Colonic mucosa (tissue), 4 donors: ENCODE measurements around the gene GLB1L3. TPM values are rescaled to one million over a fixed set of nuclear protein-coding genes. Genes with fewer than 3 reads are reported as not detected.
"Not testable (repeated sequence)": the region's sequence is repeated elsewhere in the genome, so short reads cannot be mapped to it uniquely, and the experiment has no call there.

ENCODE experiments used
- DNase-seq: peaks from one replicate; pipeline ENCODE4 v3.0.0-alpha.2; 2020
- H3K27ac ChIP-seq: fragments of 200-600 bp; one replicate; pipeline ENCODE4 v1.8.0; 2021
- H3K27me3 ChIP-seq: fragments of 200-600 bp; one replicate; pipeline ENCODE4 v1.8.0; 2021
- H3K36me3 ChIP-seq: fragments of 200-600 bp; one replicate; pipeline ENCODE4 v1.8.0; 2021
- H3K4me1 ChIP-seq: fragments of 200-600 bp; one replicate; pipeline ENCODE4 v1.8.0; 2021; ENCODE audit warnings: mild to moderate bottlenecking
- H3K4me3 ChIP-seq: fragments of 200-600 bp; one replicate; pipeline ENCODE4 v1.8.0; 2021
- H3K9ac ChIP-seq, 2 donors: one replicate each; pipeline ENCODE4 v1.7.0; 2013; ENCODE audit warnings: control low read depth in 2 of 2, low read depth in 2 of 2, low read length in 2 of 2
- H3K9me3 ChIP-seq: fragments of 200-600 bp; one replicate; pipeline ENCODE4 v1.8.0; 2021
- intact Hi-C: fragments of 100-400 bp; cut with DNase I; formaldehyde crosslinking; loops from one replicate; pipeline ENCODE4 v1.14.1; 2022
- total RNA-seq, 2 donors: library from RNA; stranded (reverse); fragmentation: NEBNext Ultra II Directional in 1 of 2; extraction: Animal tissue kit (Norgen Biotek cat#: 25700) in 1 of 2; gene quantifications; one replicate each; pipeline ENCODE4 v1.2.1, GENCODE V29; 2021
- TF ChIP-seq, protein P1 (sequence below): fragments of 200-600 bp; IDR thresholded peaks from one replicate; pipeline ENCODE4 v1.8.0; 2022; ENCODE audit warnings: antibody characterized with exemption, mild to moderate bottlenecking
- donor health status: healthy.
- donor health status: DM: no; HTN: no; CAD: no.
- donor health status: DM: no; HTN: no; CAD: no.

GLB1L3 gene
- total RNA-seq, 2 donors from 2014 or later = 0.15 TPM; not detected in 1

DNA sequence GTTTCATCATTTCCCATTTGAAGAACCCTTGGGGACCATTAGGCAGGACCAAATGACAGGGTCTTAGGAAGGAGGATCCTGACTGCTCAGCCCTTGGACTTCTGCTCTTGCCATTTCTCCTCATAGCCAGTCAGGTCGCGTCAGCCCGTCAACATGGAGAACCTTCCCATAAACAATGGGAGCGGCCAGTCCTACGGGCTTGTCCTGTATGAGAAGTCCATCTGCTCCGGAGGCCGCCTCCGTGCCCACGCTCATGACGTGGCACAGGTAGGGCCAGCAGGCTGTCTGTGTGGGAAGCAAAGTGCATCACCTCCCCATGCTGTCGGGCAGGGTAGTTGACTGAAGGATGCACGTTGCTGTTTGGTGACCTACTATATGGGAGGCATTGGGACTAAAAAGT lies 36.0 kb downstream of the GLB1L3 start:
- Histone ChIP-seq H3K27ac (no peak overlapping the region), H3K4me3 (no peak overlapping the region), H3K27me3 (no peaks in the 10 kb centered on the region), H3K9me3 (no peaks in the 10 kb centered on the region), H3K36me3 (no peaks in the 10 kb centered on the region), H3K9ac (no peak overlapping the region), H3K4me1 (no peaks in the 10 kb centered on the region)
- TF ChIP-seq, protein P1, sequence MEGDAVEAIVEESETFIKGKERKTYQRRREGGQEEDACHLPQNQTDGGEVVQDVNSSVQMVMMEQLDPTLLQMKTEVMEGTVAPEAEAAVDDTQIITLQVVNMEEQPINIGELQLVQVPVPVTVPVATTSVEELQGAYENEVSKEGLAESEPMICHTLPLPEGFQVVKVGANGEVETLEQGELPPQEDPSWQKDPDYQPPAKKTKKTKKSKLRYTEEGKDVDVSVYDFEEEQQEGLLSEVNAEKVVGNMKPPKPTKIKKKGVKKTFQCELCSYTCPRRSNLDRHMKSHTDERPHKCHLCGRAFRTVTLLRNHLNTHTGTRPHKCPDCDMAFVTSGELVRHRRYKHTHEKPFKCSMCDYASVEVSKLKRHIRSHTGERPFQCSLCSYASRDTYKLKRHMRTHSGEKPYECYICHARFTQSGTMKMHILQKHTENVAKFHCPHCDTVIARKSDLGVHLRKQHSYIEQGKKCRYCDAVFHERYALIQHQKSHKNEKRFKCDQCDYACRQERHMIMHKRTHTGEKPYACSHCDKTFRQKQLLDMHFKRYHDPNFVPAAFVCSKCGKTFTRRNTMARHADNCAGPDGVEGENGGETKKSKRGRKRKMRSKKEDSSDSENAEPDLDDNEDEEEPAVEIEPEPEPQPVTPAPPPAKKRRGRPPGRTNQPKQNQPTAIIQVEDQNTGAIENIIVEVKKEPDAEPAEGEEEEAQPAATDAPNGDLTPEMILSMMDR = no peak
- no peak for DNase-seq
- intact Hi-C loops = no loop called here

DNA sequence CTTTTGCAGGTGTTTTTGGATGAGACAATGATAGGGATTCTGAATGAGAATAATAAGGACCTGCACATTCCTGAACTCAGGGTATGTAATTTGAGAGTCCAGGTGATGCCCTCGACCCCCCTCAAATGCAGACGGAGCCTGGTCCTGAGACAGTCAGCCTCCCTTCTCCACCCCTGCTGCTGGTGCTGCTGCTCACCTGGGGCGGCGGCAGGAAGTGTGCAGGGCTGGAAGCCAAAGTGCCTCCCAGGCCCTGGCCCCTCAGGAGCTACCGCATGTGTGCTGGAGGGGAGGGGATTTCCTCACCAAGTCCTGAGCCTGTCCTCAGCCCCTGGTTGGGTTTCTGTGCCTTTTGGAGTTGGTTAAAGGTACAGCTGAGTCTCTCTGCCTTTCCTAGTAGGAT lies 36.6 kb downstream of the GLB1L3 start:
- no peaks in the 10 kb centered on the region for H3K36me3 ChIP-seq
- no peak for DNase-seq
- TF ChIP-seq, protein P1 = no peak

DNA sequence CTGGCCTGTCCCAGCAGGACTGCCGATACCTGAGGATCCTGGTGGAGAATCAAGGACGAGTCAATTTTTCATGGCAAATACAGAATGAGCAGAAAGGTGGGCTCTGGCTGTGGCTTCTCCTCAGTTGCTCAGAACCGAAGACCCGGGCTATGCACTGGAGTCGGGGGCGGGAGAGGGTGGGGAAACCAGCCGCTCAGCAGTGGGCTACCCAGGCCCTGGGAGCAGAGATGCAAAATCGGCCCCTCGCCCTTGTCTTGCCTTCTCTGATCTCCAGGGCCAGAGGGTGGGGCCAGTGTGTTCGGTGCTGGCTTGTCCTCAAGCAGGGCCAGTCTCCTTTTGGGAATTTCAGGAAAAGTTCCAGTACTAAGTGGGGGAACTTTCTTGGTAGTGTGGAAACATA lies 37.2 kb downstream of the GLB1L3 start:
- no peak overlapping the region for H3K27ac ChIP-seq
- intact Hi-C loops = no loop called here
- no peaks in the 10 kb centered on the region for H3K36me3 ChIP-seq
- no peak overlapping the region for H3K9ac ChIP-seq
- no peaks in the 10 kb centered on the region for H3K27me3 ChIP-seq
- no peaks in the 10 kb centered on the region for H3K9me3 ChIP-seq
- no peak for DNase-seq
- TF ChIP-seq, protein P1 = no peak
- H3K4me3 ChIP-seq = no peak overlapping the region
- no peaks in the 10 kb centered on the region for H3K4me1 ChIP-seq

More for the DNA sequence above, 36.6 kb downstream of the GLB1L3 start:
- Histone ChIP-seq H3K27ac (no peak overlapping the region), H3K27me3 (no peaks in the 10 kb centered on the region), H3K4me3 (no peak overlapping the region), H3K9me3 (no peaks in the 10 kb centered on the region), H3K4me1 (no peaks in the 10 kb centered on the region), H3K9ac (no peak overlapping the region)
- intact Hi-C loops = no loop called here

DNA sequence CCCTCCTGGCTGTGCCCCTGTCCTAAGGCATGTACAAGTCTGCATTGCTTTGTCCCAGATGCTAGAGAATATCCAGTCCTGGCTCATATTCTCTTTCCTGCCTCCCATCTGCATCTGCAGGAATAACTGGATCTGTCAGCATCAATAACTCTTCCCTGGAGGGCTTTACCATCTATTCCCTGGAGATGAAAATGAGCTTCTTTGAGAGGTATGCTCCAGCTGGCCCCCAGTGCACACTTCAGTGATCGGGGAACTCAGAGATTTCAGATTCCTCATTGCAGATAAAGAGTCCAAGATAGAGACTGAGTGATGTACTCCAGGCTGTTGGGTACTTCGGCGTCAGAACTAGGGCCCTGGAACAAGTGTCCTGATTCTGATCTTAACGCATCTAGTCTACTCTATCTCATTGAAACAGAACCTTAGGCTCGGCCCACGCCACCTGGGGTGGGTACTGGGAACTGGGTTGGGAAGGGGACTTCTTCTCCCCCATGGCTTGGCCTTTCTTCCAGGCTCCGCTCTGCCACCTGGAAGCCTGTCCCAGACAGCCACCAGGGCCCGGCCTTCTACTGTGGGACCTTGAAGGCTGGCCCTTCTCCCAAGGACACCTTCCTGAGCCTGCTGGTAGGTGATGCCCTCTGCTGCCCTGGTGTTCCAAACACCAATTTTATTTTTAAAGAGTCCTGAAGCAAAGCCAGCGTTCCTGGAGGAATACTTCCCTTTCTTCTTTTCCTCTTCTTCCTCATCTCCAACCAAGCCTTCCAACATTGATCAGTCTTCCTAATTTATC lies 37.8 kb downstream of the GLB1L3 start:
- H3K4me3 ChIP-seq = no peak overlapping the region
- H3K9me3 ChIP-seq = no peaks in the 10 kb centered on the region
- H3K4me1 ChIP-seq = no peaks in the 10 kb centered on the region
- H3K9ac ChIP-seq = no peak overlapping the region
- TF ChIP-seq, protein P1 = no peak
- intact Hi-C loops = no loop called here
- H3K27ac ChIP-seq = no peak overlapping the region
- no peak for DNase-seq
- no peaks in the 10 kb centered on the region for H3K36me3 ChIP-seq
- H3K27me3 ChIP-seq = no peaks in the 10 kb centered on the region

DNA sequence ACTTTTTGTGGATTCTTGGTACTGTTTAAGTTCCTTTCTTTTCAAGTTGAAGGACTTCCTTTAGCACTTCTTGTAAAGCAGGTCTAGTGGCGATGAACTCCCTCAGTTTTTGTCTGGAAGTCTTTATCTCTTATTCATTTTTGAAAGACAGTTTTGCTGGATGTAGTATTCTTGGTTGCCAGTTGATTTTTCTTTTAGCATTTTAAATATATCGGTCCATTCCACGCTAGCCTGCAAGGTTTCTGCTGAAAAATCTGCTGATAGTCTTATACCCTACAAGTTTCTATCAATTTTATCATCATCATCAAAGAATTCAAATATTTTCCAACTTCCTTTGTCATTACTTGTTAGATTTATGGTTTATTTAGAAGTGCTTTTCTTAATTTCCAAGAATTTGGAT lies 40.9 kb downstream of the GLB1L3 start:
- DNase-seq = no peak
- Histone ChIP-seq H3K27me3 (no peaks in the 10 kb centered on the region), H3K36me3 (no peaks in the 10 kb centered on the region), H3K4me3 (no peak overlapping the region), H3K9ac (no peak overlapping the region), H3K9me3 (no peaks in the 10 kb centered on the region), H3K4me1 (no peaks in the 10 kb centered on the region), H3K27ac (no peak overlapping the region)
- intact Hi-C loops = no loop called here
- TF ChIP-seq, protein P1 = no peak

DNA sequence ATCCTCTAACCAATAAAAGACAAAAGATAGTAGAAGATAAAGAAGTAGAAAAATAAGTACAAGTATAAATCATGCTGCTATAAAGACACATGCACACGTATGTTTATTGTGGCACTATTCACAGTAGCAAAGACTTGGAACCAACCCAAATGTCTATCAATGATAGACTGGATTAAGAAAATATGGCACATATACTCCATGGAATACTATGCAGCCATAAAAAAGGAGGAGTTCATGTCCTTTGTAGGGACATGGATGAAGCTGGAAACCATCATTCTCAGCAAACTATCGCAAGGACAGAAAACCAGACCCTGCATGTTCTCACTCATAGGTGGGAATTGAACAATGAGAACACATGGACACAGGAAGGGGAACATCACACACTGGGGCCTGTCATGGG lies 45.2 kb downstream of the GLB1L3 start:
- H3K27ac ChIP-seq, intact Hi-C loops, H3K9me3 ChIP-seq, H3K36me3 ChIP-seq, H3K27me3 ChIP-seq, H3K4me3 ChIP-seq, H3K9ac ChIP-seq, DNase-seq, H3K4me1 ChIP-seq: not testable (repeated sequence)
